GM23248 (cell line): ENCODE data around the gene EPGN. TPM values are rescaled to one million over a fixed set of nuclear protein-coding genes. Genes with fewer than 3 reads are reported as not detected.
A peak's percentile ranks its signal among the peaks of the same experiment; 100 is the strongest.
"Not testable (repeated sequence)": the region's sequence is repeated elsewhere in the genome, so short reads cannot be mapped to it uniquely, and the experiment has no call there.

ENCODE experiments used
- DNase-seq: peaks from one replicate; pipeline ENCODE4 v3.0.0-alpha.2; 2015
- H2AFZ ChIP-seq: fragments of 200-600 bp; sonication (generic); 2 replicates; pipeline ENCODE4 v1.6.1; 2016; ENCODE audit warnings: antibody characterized with exemption
- H3F3A ChIP-seq: fragments of 200-600 bp; sonication (generic); 2 replicates; pipeline ENCODE4 v1.6.1; 2016; ENCODE audit warnings: mild to moderate bottlenecking, antibody characterized with exemption, mixed run types; ENCODE audit not compliant: insufficient read depth
- H3K27ac ChIP-seq: fragments of 200-600 bp; sonication (generic); 2 replicates; pipeline ENCODE4 v1.5.1; 2016; ENCODE audit warnings: mild to moderate bottlenecking
- H3K27me3 ChIP-seq: fragments of 200-600 bp; sonication (generic); replicated peaks from 2 replicates; pipeline ENCODE4 v1.6.1; 2016; ENCODE audit warnings: mild to moderate bottlenecking; ENCODE audit not compliant: insufficient read depth
- H3K36me3 ChIP-seq: fragments of 200-600 bp; sonication (generic); 2 replicates; pipeline ENCODE4 v1.6.1; 2016; ENCODE audit warnings: low read depth, mild to moderate bottlenecking
- H3K4me1 ChIP-seq: fragments of 200-600 bp; sonication (generic); 2 replicates; pipeline ENCODE4 v1.6.1; 2016; ENCODE audit warnings: mild to moderate bottlenecking; ENCODE audit not compliant: insufficient read depth
- H3K4me2 ChIP-seq: fragments of 200-600 bp; sonication (generic); one replicate; pipeline ENCODE4 v1.6.1; 2016; ENCODE audit warnings: mild to moderate bottlenecking; ENCODE audit not compliant: unreplicated experiment
- H3K4me3 ChIP-seq: fragments of 200-600 bp; sonication (generic); 2 replicates; pipeline ENCODE4 v1.5.1; 2016; ENCODE audit warnings: mild to moderate bottlenecking
- H3K79me2 ChIP-seq: fragments of 200-600 bp; sonication (generic); 2 replicates; pipeline ENCODE4 v1.6.1; 2016; ENCODE audit warnings: mild to moderate bottlenecking; ENCODE audit not compliant: insufficient read depth
- H3K9ac ChIP-seq: fragments of 200-600 bp; sonication (generic); 2 replicates; pipeline ENCODE4 v1.6.1; 2016; ENCODE audit warnings: mild to moderate bottlenecking
- H3K9me2 ChIP-seq: fragments of 200-600 bp; sonication (generic); 2 replicates; pipeline ENCODE4 v1.6.1; 2016; ENCODE audit warnings: mixed run types, mild to moderate bottlenecking, moderate library complexity; ENCODE audit not compliant: insufficient read depth
- H3K9me3 ChIP-seq: fragments of 200-600 bp; sonication (generic); one replicate; pipeline ENCODE4 v1.6.1; 2017; ENCODE audit warnings: low read depth
- H4K20me1 ChIP-seq: fragments of 200-600 bp; sonication (generic); 2 replicates; pipeline ENCODE4 v1.6.0; 2016; ENCODE audit not compliant: insufficient read depth
- EZH2 ChIP-seq: fragments of 200-600 bp; sonication (generic); IDR thresholded peaks from 2 replicates; pipeline ENCODE4 v1.6.1; 2018; ENCODE audit warnings: antibody characterized with exemption, mild to moderate bottlenecking; ENCODE audit not compliant: insufficient read depth, poor library complexity, severe bottlenecking
- EZH2phosphoT487 ChIP-seq: fragments of 200-600 bp; sonication (generic); IDR thresholded peaks from 2 replicates; pipeline ENCODE4 v1.6.1; 2018; ENCODE audit warnings: antibody characterized with exemption, moderate library complexity, mild to moderate bottlenecking, low read depth; ENCODE audit not compliant: insufficient read depth
- WGBS, 2 experiments: methylation state at CpG; one replicate each; pipeline ENCODE4 v1.1.6; 2015 to 2017; ENCODE audit warnings: low lambda C conversion rate in 2 of 2, low coverage in 1 of 2; ENCODE audit errors: missing lambda C conversion rate in 2 of 2; 5-methylcytosine and 5-hydroxymethylcytosine counted together
- in situ Hi-C: fragments of 300-500 bp; cut with MboI; formaldehyde crosslinking; loops from 2 replicates; pipeline ENCODE4 v1.15.0; 2020
- polyA plus RNA-seq: library from polyadenylated mRNA; unstranded; fragments of >200 nt; fragmentation: Nextera tagmentation; extraction: Ambion mirVana; gene quantifications from 2 replicates; pipeline ENCODE4 v1.2.1, GENCODE V29; 2016
- total RNA-seq: library from RNA; depleted of rRNA; stranded (reverse); fragments of >200 nt; shearing (Covaris generic); gene quantifications from 2 replicates; pipeline ENCODE4 v1.2.3, GENCODE V29; 2014

EPGN gene
- total and polyA plus RNA-seq, 2 experiments from 2014 or later: 0.46 to 0.86 TPM

GRCh38 chr4:74334636-74335035 is 26.4 kb downstream of the EPGN start:
- H3K27ac ChIP-seq: no peak overlapping the region
- no peak for TF ChIP-seq EZH2phosphoT487
- TF ChIP-seq EZH2: no peak
- H3K4me2 ChIP-seq: no peak overlapping the region
- WGBS, 2 experiments: 83 to 84% methylated on average over 7 of the region's 7 CpGs
- no peaks in the 10 kb centered on the region for H3K9me3 ChIP-seq
- no peak overlapping the region for H3K4me3 ChIP-seq
- H3K36me3 ChIP-seq: no peaks in the 10 kb centered on the region
- no peak overlapping the region for H2AFZ ChIP-seq
- no peaks in the 10 kb centered on the region for H3F3A ChIP-seq
- no peaks in the 10 kb centered on the region for H3K27me3 ChIP-seq
- in situ Hi-C loops: no loop called here
- H3K79me2 ChIP-seq: no peaks in the 10 kb centered on the region
- H4K20me1 ChIP-seq: no peaks in the 10 kb centered on the region
- no peak overlapping the region for H3K9ac ChIP-seq
- no peaks in the 10 kb centered on the region for H3K4me1 ChIP-seq
- no peak for DNase-seq
- H3K9me2 ChIP-seq: no peaks in the 10 kb centered on the region

GRCh38 chr4:74335341-74336021 is 27.2 kb downstream of the EPGN start:
- Histone ChIP-seq H3K9ac (no peak overlapping the region), H3K4me1 (no peaks in the 10 kb centered on the region), H3K27ac (no peak overlapping the region), H3K79me2 (no peaks in the 10 kb centered on the region), H4K20me1 (no peaks in the 10 kb centered on the region), H2AFZ (no peak overlapping the region), H3K36me3 (no peaks in the 10 kb centered on the region), H3K9me2 (no peaks in the 10 kb centered on the region), H3K4me3 (no peak overlapping the region), H3K27me3 (no peaks in the 10 kb centered on the region), H3K9me3 (no peaks in the 10 kb centered on the region), H3F3A (no peaks in the 10 kb centered on the region), H3K4me2 (no peak overlapping the region)
- TF ChIP-seq EZH2: no peak
- TF ChIP-seq EZH2phosphoT487: no peak
- no peak for DNase-seq
- in situ Hi-C loops: no loop called here
- 57 to 61% methylated on average over 5 of the region's 5 CpGs for WGBS, 2 experiments

- in situ Hi-C loops: no loop called here
- 50 to 59% methylated on average over 4 of the region's 4 CpGs for WGBS, 2 experiments
These were observed 30.6 kb downstream of the EPGN start for GRCh38 chr4:74338792-74339333.

GRCh38 chr4:74339501-74339900 is 31.2 kb downstream of the EPGN start:
- Histone ChIP-seq H3K4me2 (no peak overlapping the region), H3K27ac (no peak overlapping the region), H3K9me2 (no peaks in the 10 kb centered on the region), H3K9ac (no peak overlapping the region), H3K9me3 (no peaks in the 10 kb centered on the region), H3K4me1 (no peaks in the 10 kb centered on the region), H3K79me2 (no peaks in the 10 kb centered on the region), H3K4me3 (no peak overlapping the region), H3K27me3 (no peaks in the 10 kb centered on the region), H2AFZ (no peak overlapping the region), H4K20me1 (no peaks in the 10 kb centered on the region), H3K36me3 (no peaks in the 10 kb centered on the region), H3F3A (no peaks in the 10 kb centered on the region)
- in situ Hi-C loops: no loop called here
- DNase-seq: no peak
- TF ChIP-seq EZH2phosphoT487 (no peak), EZH2 (no peak)

More at GRCh38 chr4:74338792-74339333, 30.6 kb downstream of the EPGN start:
- Histone ChIP-seq H3K27ac (no peak overlapping the region), H3K4me3 (no peak overlapping the region), H3K9ac (no peak overlapping the region), H3K27me3 (no peaks in the 10 kb centered on the region), H3K79me2 (no peaks in the 10 kb centered on the region), H3K9me3 (no peaks in the 10 kb centered on the region), H3K36me3 (no peaks in the 10 kb centered on the region), H3F3A (no peaks in the 10 kb centered on the region), H3K4me1 (no peaks in the 10 kb centered on the region), H3K9me2 (no peaks in the 10 kb centered on the region), H3K4me2 (no peak overlapping the region), H4K20me1 (no peaks in the 10 kb centered on the region), H2AFZ (no peak overlapping the region)
- peak; percentile 23 for DNase-seq
- TF ChIP-seq EZH2: no peak
- no peak for TF ChIP-seq EZH2phosphoT487

GRCh38 chr4:74340421-74340820 is 32.2 kb downstream of the EPGN start:
- DNase-seq, H3K79me2 ChIP-seq, H3K36me3 ChIP-seq, H2AFZ ChIP-seq, in situ Hi-C loops, H3K9ac ChIP-seq, H3K27me3 ChIP-seq, H3K27ac ChIP-seq, H3K9me2 ChIP-seq, H3K9me3 ChIP-seq, H4K20me1 ChIP-seq, H3F3A ChIP-seq, H3K4me2 ChIP-seq, H3K4me3 ChIP-seq, H3K4me1 ChIP-seq: not testable (repeated sequence)
